GM10248 (cell line): Measurements from ENCODE around the gene GRM1.

Source experiments
- CTCF ChIA-PET: fragments of 300-600 bp; sonication (Branson Sonifier 250); formaldehyde crosslinking; extraction: SDS; loops from one replicate; lab custom pipeline; 2021; ENCODE audit warnings: antibody characterized with exemption; lab: Yijun Ruan, JAX
- POLR2A ChIA-PET: fragments of 350-650 bp; sonication (Branson Sonifier 250); formaldehyde crosslinking; extraction: SDS; loops from one replicate; lab custom pipeline; 2020; ENCODE audit warnings: antibody characterized with exemption; lab: Yijun Ruan, JAX
- DNase-seq: peaks from one replicate; pipeline ENCODE4 v3.0.0; 2012; ENCODE audit errors: extremely low spot score
- CTCF ChIP-seq: IDR thresholded peaks from 2 replicates; pipeline ENCODE4 v1.5.1; 2012; ENCODE audit warnings: mild to moderate bottlenecking, low read depth; ENCODE audit errors: extremely low read depth, missing control alignments, control extremely low read depth

The GRM1 gene

GRCh38 chr6:146154197-146154596 is 125.3 kb downstream of the GRM1 start:
- TF ChIP-seq CTCF = no peak
- CTCF ChIA-PET = interaction anchor here (1.2 to 1.3 kb wide), 2 partner anchors 9 to 19 kb away, joined by 3 read pairs; no protein-coding TSS in a partner anchor
- DNase-seq = no peak
- POLR2A ChIA-PET = no interaction called here

GRCh38 chr6:146161664-146162063 is 132.8 kb downstream of the GRM1 start:
- ChIA-PET CTCF (interaction anchor here (1.4 kb wide), 1 partner anchor 16 kb away, joined by 4 read pairs; no protein-coding TSS in a partner anchor), POLR2A (no interaction called here)
- no peak for TF ChIP-seq CTCF
- DNase-seq = no peak

GRCh38 chr6:146169872-146170271 is 141.0 kb downstream of the GRM1 start:
- CTCF ChIA-PET = no interaction called here
- POLR2A ChIA-PET = no interaction called here
- DNase-seq = no peak
- TF ChIP-seq CTCF = no peak

- no peak for DNase-seq
- ChIA-PET POLR2A (no interaction called here), CTCF (no interaction called here)
- no peak for TF ChIP-seq CTCF
These were observed 148.9 kb downstream of the GRM1 start for GRCh38 chr6:146177785-146178184.

- ChIA-PET POLR2A (no interaction called here), CTCF (no interaction called here)
- TF ChIP-seq CTCF = no peak
- DNase-seq = no peak
These were observed 155.0 kb downstream of the GRM1 start for GRCh38 chr6:146183831-146184230.

- no peak for TF ChIP-seq CTCF
- DNase-seq = no peak
- ChIA-PET CTCF (no interaction called here), POLR2A (no interaction called here)
These were observed 155.8 kb downstream of the GRM1 start for GRCh38 chr6:146184701-146185100.

GRCh38 chr6:146189131-146189530 is 160.3 kb downstream of the GRM1 start:
- ChIA-PET CTCF (no interaction called here), POLR2A (no interaction called here)
- TF ChIP-seq CTCF = no peak
- no peak for DNase-seq
